Activated CD4-positive, alpha-beta T cell treated with anti-CD3 and anti-CD28 coated beads, Interleukin-2, amount 10 ng/mL, durations not matched to agents 24 days and 14 days (primary cell): Measurements from ENCODE around the gene TOMM40. TPM values are rescaled to one million over a fixed set of nuclear protein-coding genes. Genes with fewer than 3 reads are reported as not detected.

Experiments
- DNase-seq: peaks from one replicate; pipeline ENCODE4 v3.0.0; 2022
- H3K27ac Mint-ChIP-seq: one replicate; pipeline ENCODE4 v1.8.0; 2022; ENCODE audit warnings: mild to moderate bottlenecking, mixed read lengths
- H3K27me3 Mint-ChIP-seq: one replicate; pipeline ENCODE4 v1.8.0; 2022; ENCODE audit warnings: mixed read lengths
- H3K36me3 Mint-ChIP-seq: one replicate; pipeline ENCODE4 v1.8.0; 2022; ENCODE audit warnings: low read depth, mild to moderate bottlenecking, mixed read lengths
- H3K4me1 Mint-ChIP-seq: one replicate; pipeline ENCODE4 v1.8.0; 2021; ENCODE audit warnings: mixed read lengths
- H3K4me3 Mint-ChIP-seq: one replicate; pipeline ENCODE4 v1.8.0; 2022; ENCODE audit warnings: mild to moderate bottlenecking, moderate library complexity, mixed read lengths
- H3K9me3 Mint-ChIP-seq: one replicate; pipeline ENCODE4 v1.8.0; 2021; ENCODE audit warnings: mixed read lengths
- intact Hi-C: fragments of 100-400 bp; cut with micrococcal nuclease; formaldehyde crosslinking; loops from one replicate; pipeline ENCODE4 v1.15.1; 2023
- total RNA-seq: library from RNA; stranded (reverse); gene quantifications from 2 replicates; pipeline ENCODE4 v1.2.3, GENCODE V29; 2022

The TOMM40 gene
- total RNA-seq, 1 donor from 2014 or later = 213 TPM

GRCh38 chr19:44947041-44947581 lies 56.1 kb downstream of the TOMM40 start:
- Mint-ChIP-seq H3K9me3 (no peaks in the 10 kb centered on the region), H3K4me3 (no peak overlapping the region), H3K27me3 (no peaks in the 10 kb centered on the region), H3K27ac (no peak overlapping the region), H3K4me1 (peaks cover 2% of the 10 kb centered on the region), H3K36me3 (no peaks in the 10 kb centered on the region)
- DNase-seq = no peak
- intact Hi-C loops = no loop called here

GRCh38 chr19:44948237-44948636 lies 57.2 kb downstream of the TOMM40 start:
- no peaks in the 10 kb centered on the region for H3K4me1 Mint-ChIP-seq
- H3K9me3 Mint-ChIP-seq = no peaks in the 10 kb centered on the region
- intact Hi-C loops = no loop called here
- H3K36me3 Mint-ChIP-seq = no peaks in the 10 kb centered on the region
- no peak overlapping the region for H3K27ac Mint-ChIP-seq
- DNase-seq = no peak
- H3K27me3 Mint-ChIP-seq = no peaks in the 10 kb centered on the region
- no peak overlapping the region for H3K4me3 Mint-ChIP-seq

- H3K27ac Mint-ChIP-seq = no peak overlapping the region
- no peaks in the 10 kb centered on the region for H3K36me3 Mint-ChIP-seq
- intact Hi-C loops = no loop called here
- no peaks in the 10 kb centered on the region for H3K27me3 Mint-ChIP-seq
- no peaks in the 10 kb centered on the region for H3K9me3 Mint-ChIP-seq
- peaks cover 4% of the 10 kb centered on the region for H3K4me1 Mint-ChIP-seq
- DNase-seq = no peak
- no peak overlapping the region for H3K4me3 Mint-ChIP-seq
Observed at GRCh38 chr19:44948763-44949374, 57.8 kb downstream of the TOMM40 start.

GRCh38 chr19:44949550-44949949 lies 58.5 kb downstream of the TOMM40 start:
- no peaks in the 10 kb centered on the region for H3K27me3 Mint-ChIP-seq
- intact Hi-C loops = no loop called here
- H3K27ac Mint-ChIP-seq = no peak overlapping the region
- no peak overlapping the region for H3K4me3 Mint-ChIP-seq
- H3K9me3 Mint-ChIP-seq = no peaks in the 10 kb centered on the region
- H3K4me1 Mint-ChIP-seq = peaks cover 4% of the 10 kb centered on the region
- H3K36me3 Mint-ChIP-seq = no peaks in the 10 kb centered on the region
- DNase-seq = no peak

GRCh38 chr19:44951179-44952159 lies 60.4 kb downstream of the TOMM40 start:
- Mint-ChIP-seq H3K36me3 (no peaks in the 10 kb centered on the region), H3K27ac (no peak overlapping the region), H3K4me3 (no peak overlapping the region), H3K9me3 (no peaks in the 10 kb centered on the region), H3K27me3 (no peaks in the 10 kb centered on the region), H3K4me1 (peaks cover 12% of the 10 kb centered on the region)
- intact Hi-C loops = loop anchor here (1.0 to 5.0 kb wide), 2 partner anchors 48 to 149 kb away; no protein-coding TSS in a partner anchor
- peak; percentile 90 for DNase-seq

Other genes with a start within 250 kb of the TOMM40 start
- gene PVR, start 247.3 kb upstream of the TOMM40 start, total RNA-seq = 18.5 and 19.1 TPM in 2 replicates
- 0.86 and 1.2 TPM in 2 replicates for gene CEACAM19, start 219.8 kb upstream of the TOMM40 start, total RNA-seq
- not detected in 2 replicates for gene CEACAM16, start 192.1 kb upstream of the TOMM40 start, total RNA-seq
- gene BCL3, start 142.5 kb upstream of the TOMM40 start, total RNA-seq = 66.3 and 73.1 TPM in 2 replicates
- not detected in 2 replicates for gene CBLC, start 113.4 kb upstream of the TOMM40 start, total RNA-seq
- not detected in 2 replicates for gene BCAM, start 82.2 kb upstream of the TOMM40 start, total RNA-seq
- 0.19 and 0.44 TPM in 2 replicates for gene NECTIN2, start 45.0 kb upstream of the TOMM40 start, total RNA-seq
- 0.83 and 1.1 TPM in 2 replicates for gene APOE, start 14.5 kb downstream of the TOMM40 start, total RNA-seq
- 1.8 and 2.1 TPM in 2 replicates for gene APOC1, start 23.4 kb downstream of the TOMM40 start, total RNA-seq
- gene APOC4, start 51.0 kb downstream of the TOMM40 start, total RNA-seq = not detected in 2 replicates
- not detected in 2 replicates for gene APOC2, start 54.8 kb downstream of the TOMM40 start, total RNA-seq
- 71.7 and 76.6 TPM in 2 replicates for gene CLPTM1, start 64.1 kb downstream of the TOMM40 start, total RNA-seq
- gene RELB, start 110.2 kb downstream of the TOMM40 start, total RNA-seq = 67.6 and 72.7 TPM in 2 replicates
- gene CLASRP, start 147.8 kb downstream of the TOMM40 start, total RNA-seq = 107 and 111 TPM in 2 replicates
- 4.7 and 5.3 TPM in 2 replicates for gene ZNF296, start 185.2 kb downstream of the TOMM40 start, total RNA-seq
- gene GEMIN7, start 188.0 kb downstream of the TOMM40 start, total RNA-seq = 51.5 and 54.3 TPM in 2 replicates
- gene PPP1R37, start 201.9 kb downstream of the TOMM40 start, total RNA-seq = 20.3 and 21.8 TPM in 2 replicates